ACHN (cell line): ENCODE results near the gene CABCOCO1.

Experiments used
- DNase-seq: peaks from one replicate; pipeline ENCODE4 v3.0.0-alpha.2; 2015
- in situ Hi-C: cut with HindIII; loops from 2 replicates; pipeline ENCODE4 v1.10.0; 2017; ENCODE audit warnings: low sequenced_read_pairs, low pct_ligation_motif_present, low pct_unique_long_range_greater_than_20kb

CABCOCO1 gene

GRCh38 chr10:61662794-61663259, at the start of gene CABCOCO1:
TSS of gene CABCOCO1 (plus strand) at chr10:61662929. CDS start at chr10:61662973, 44 bp downstream.
- in situ Hi-C loops: no loop called here
- DNase-seq: peak; percentile 83

GRCh38 chr10:61613665-61614064, 49.1 kb upstream of the CABCOCO1 start:
- DNase-seq: no peak
- in situ Hi-C loops: no loop called here

GRCh38 chr10:61616611-61617010, 46.1 kb upstream of the CABCOCO1 start:
- in situ Hi-C loops: no loop called here

GRCh38 chr10:61617180-61617579, 45.5 kb upstream of the CABCOCO1 start:
- in situ Hi-C loops: no loop called here
- no peak for DNase-seq

More at GRCh38 chr10:61616611-61617010, 46.1 kb upstream of the CABCOCO1 start:
- no peak for DNase-seq

- no peak for DNase-seq
- in situ Hi-C loops: no loop called here
Measured at GRCh38 chr10:61617586-61617985, 45.1 kb upstream of the CABCOCO1 start.

GRCh38 chr10:61618388-61618961, 44.3 kb upstream of the CABCOCO1 start:
- no peak for DNase-seq
- in situ Hi-C loops: no loop called here

GRCh38 chr10:61620506-61620905, 42.2 kb upstream of the CABCOCO1 start:
- in situ Hi-C loops: no loop called here
- DNase-seq: no peak

- no peak for DNase-seq
- in situ Hi-C loops: no loop called here
Measured at GRCh38 chr10:61621605-61622051, 41.1 kb upstream of the CABCOCO1 start.

- DNase-seq: no peak
- in situ Hi-C loops: no loop called here
Measured at GRCh38 chr10:61623161-61623560, 39.6 kb upstream of the CABCOCO1 start.

GRCh38 chr10:61626209-61626608, 36.5 kb upstream of the CABCOCO1 start:
- DNase-seq: no peak
- in situ Hi-C loops: no loop called here

- no peak for DNase-seq
- in situ Hi-C loops: no loop called here
Measured at GRCh38 chr10:61627266-61627665, 35.5 kb upstream of the CABCOCO1 start.

- DNase-seq: peak; percentile 8
- in situ Hi-C loops: no loop called here
Measured at GRCh38 chr10:61628151-61628874, 34.4 kb upstream of the CABCOCO1 start.

- in situ Hi-C loops: no loop called here
- DNase-seq: peak; percentile 87
Measured at GRCh38 chr10:61628875-61629513, 33.7 kb upstream of the CABCOCO1 start.

GRCh38 chr10:61629576-61629975, 33.2 kb upstream of the CABCOCO1 start:
- in situ Hi-C loops: no loop called here
- no peak for DNase-seq

GRCh38 chr10:61632057-61632670, 30.6 kb upstream of the CABCOCO1 start:
- no peak for DNase-seq
- in situ Hi-C loops: no loop called here

- in situ Hi-C loops: no loop called here
- DNase-seq: no peak
Measured at GRCh38 chr10:61633665-61634064, 29.1 kb upstream of the CABCOCO1 start.

- DNase-seq: no peak
- in situ Hi-C loops: no loop called here
Measured at GRCh38 chr10:61634746-61635145, 28.0 kb upstream of the CABCOCO1 start.

- no peak for DNase-seq
- in situ Hi-C loops: no loop called here
Measured at GRCh38 chr10:61635471-61635870, 27.3 kb upstream of the CABCOCO1 start.

GRCh38 chr10:61635932-61636331, 26.8 kb upstream of the CABCOCO1 start:
- in situ Hi-C loops: no loop called here
- DNase-seq: peak; percentile 46
